Activated CD8-positive, alpha-beta memory T cell treated with anti-CD3 and anti-CD28 coated beads, Interleukin-2, amount 50 U/mL, for 4 hours (primary cell): ENCODE results near the gene SLC50A1.

Experiments
- DNase-seq: peaks from one replicate; pipeline ENCODE4 v3.0.0-alpha.2; 2020

The SLC50A1 gene, protein sequence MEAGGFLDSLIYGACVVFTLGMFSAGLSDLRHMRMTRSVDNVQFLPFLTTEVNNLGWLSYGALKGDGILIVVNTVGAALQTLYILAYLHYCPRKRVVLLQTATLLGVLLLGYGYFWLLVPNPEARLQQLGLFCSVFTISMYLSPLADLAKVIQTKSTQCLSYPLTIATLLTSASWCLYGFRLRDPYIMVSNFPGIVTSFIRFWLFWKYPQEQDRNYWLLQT

DNA sequence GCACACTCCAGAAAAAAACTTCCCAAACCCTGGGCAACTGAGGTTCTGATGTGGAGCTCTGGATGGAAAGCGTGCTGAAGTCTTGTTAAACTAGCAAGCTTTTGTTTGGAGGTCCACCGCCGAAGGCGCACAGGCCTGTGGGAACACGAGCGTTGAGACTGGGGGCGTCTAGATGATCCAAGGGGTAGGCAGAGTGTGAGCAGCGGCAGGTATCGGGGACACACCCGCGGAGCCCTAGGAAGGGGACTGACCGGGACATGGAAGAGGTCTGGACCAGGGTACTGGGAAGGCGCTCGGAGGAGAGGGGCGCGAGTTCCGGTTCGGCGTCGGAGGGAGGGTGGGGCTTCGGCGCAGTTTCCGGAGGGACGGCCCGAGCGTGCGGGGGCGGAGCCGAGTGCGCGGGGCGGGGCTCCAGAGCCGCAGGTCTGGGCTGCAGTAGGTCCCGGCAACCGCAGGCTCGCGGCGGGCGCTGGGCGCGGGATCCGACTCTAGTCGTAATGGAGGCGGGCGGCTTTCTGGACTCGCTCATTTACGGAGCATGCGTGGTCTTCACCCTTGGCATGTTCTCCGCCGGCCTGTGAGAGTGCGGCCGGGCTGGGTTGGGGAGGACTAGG lies at the start of gene SLC50A1:
Gene SLC50A1 (plus strand): TSS at position 438 of the 614 bp plus-strand sequence. CDS start 60 bp downstream, at position 498.
- DNase-seq: peak; percentile 91

- peak; percentile 80 for DNase-seq
Observed at GRCh38 chr1:155086128-155086741, 49.4 kb upstream of the SLC50A1 start.

DNA sequence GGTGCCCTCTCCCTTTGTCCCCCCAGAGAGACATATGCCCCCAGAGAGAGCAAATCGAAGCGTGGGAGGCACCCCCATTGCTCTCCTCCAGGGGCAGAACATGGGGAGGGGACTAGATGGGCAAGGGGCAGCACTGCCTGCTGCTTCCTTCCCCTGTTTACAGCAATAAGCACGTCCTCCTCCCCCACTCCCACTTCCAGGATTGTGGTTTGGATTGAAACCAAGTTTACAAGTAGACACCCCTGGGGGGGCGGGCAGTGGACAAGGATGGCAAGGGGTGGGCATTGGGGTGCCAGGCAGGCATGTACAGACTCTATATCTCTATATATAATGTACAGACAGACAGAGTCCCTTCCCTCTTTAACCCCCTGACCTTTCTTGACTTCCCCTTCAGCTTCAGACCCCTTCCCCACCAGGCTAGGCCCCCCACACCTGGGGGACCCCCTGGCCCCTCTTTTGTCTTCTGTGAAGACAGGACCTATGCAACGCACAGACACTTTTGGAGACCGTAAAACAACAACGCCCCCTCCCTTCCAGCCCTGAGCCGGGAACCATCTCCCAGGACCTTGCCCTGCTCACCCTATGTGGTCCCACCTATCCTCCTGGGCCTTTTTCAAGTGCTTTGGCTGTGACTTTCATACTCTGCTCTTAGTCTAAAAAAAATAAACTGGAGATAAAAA lies 48.7 kb upstream of the SLC50A1 start:
- no peak for DNase-seq

- peak; percentile 84 for DNase-seq
Observed at GRCh38 chr1:155091071-155092051, 44.3 kb upstream of the SLC50A1 start.

DNA sequence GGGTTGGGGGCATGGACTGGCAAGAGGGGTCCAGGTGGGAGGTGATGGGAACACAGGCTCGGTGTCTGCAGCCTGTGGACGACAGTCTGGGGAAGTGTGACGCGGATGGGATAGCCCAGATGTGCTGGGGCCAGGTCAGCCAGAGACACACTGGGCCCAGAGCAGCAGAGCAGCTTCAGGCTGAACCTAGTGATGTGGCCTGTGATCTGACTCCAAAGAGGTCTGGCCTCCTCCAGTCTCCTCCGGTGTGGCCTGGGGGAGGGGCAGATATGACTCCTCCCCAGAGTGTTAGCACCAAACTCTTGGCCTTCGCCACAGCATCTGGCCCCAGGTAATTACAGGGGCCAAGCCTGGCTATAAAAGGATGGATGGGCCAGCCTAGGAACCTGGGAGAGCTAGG lies 43.5 kb upstream of the SLC50A1 start:
- no peak for DNase-seq

DNA sequence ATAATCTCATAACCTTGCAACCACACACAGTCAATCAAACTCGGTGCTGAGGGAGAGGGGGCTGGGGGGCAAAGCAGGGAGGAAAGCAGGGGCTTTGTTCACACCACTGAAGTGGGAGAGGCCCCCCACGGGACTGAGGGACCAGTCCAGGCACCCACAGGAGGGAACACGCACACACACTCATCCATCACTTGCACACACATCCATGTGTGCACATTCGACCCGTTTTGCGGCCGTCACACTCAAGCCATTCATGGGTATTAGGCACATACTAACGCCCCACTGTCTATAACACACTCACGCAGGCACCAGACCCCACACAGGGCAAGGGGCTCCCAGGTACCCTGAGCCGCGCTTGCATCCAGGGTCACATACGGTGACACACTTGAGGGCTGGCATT lies 43.0 kb upstream of the SLC50A1 start:
- DNase-seq: no peak

DNA sequence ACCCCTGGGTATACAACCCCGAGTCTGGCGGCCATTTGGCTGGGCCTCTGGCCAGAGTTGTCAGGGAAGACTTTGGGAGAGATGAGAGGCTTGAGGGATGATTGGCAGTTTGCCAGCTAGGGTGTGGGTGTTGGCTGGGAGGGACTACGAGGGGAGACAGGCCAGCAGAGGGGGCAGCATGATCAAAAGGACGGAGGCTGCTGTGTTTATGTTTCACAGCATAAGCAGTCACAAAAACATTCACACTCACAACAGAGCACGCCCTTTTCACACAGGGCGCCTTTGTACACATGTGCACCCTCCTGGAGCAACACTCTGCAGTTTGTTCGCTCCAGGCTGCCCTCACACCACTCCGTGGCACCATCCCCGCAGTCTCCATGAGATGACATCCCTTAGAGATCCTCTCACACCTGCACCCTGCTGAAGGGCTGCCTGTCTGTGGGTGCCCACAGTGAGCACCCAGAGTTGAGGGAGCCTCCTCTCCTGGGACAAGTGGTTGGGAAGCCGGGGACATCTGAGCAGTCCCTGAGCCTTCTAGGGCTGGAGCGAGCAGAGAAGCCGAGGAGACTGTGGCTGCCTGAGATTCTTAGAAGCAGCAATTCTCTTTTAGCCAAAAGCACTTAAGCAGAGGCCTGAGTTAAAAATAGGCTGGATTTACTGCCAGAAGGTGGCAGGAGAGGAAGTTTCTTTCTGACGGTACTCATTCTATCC lies 41.6 kb upstream of the SLC50A1 start:
- DNase-seq: no peak

DNA sequence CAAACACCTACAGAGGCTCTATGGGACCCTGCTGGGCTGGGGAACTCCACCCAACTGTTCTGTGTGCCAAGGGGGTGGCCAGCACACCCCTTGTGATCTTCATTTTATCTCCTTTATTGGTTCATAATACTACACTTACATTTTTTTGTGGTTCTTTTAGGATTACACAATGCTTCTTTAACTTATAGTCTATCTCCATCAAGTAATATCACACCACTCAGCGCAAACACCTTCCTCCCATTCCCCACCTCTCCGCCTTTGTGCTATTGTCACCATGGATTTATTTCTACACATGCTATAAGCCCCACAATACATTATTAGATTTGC lies 41.1 kb upstream of the SLC50A1 start:
- DNase-seq: no peak

DNA sequence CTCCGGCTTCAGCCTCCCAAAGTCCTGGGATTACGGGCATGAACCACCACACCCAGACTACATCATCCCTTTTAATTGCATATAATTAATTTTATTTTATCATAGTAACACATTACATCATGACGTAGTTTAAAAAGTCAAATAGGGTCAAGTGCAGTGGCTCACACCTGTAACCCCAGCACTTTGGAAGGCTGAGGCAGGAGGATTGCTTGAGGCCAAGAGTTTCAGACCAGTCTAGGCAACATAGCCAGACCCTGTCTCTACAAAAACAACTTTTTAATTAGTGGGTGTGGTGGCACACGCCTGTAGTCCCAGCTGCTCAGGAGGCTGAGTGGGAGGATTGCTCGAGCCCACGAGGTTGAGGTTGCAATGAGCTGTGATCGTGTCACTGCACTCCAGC lies 36.3 kb upstream of the SLC50A1 start:
- DNase-seq: no peak

- no peak for DNase-seq
Observed at GRCh38 chr1:155103325-155103724, 32.3 kb upstream of the SLC50A1 start.

DNA sequence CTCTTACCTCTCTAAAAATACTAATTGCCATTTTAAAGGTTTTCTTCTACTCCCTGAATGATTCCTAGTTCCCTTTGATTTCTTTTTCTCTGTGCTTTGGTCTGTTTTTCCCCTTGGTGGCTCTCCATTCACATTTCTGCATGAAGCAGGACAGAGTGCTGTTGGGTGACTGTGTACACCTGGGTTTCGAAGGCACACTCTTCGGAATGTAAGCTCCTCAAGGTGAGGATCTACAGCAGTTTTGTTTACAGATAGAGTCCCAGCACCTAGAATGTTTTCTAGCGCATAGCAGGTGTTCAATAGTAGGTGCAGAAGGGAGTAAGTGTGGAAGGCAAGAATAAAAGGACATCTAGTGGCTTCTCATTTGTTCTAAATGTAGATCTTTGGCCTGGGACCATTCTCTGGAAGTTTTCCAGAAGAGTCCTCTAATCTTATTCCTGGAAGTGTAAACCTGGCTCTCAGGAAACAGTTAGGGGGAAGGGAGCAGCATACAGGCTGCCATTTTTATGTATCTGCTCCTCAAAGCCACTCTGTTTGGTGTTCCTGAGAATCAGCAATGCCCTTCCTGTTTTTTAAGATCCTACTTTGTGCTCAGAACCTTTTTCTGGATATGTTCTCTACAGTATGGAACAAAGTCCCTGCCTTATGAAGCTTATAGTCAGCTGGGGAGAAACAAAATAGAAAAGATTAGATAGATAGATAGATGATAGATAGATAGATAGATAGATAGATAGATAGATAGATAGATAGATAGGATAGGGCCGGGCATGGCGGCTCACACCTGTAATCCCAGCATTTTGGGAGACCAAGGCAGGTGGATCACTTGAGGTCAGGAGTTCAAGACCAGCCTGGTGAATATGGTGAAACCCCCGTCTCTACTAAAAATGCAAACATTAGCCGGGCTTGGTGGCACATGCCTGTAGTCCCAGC lies 30.8 kb upstream of the SLC50A1 start:
- DNase-seq: no peak

- no peak for DNase-seq
Observed at GRCh38 chr1:155105604-155106011, 30.0 kb upstream of the SLC50A1 start.

- no peak for DNase-seq
Observed at GRCh38 chr1:155106862-155107261, 28.8 kb upstream of the SLC50A1 start.

DNA sequence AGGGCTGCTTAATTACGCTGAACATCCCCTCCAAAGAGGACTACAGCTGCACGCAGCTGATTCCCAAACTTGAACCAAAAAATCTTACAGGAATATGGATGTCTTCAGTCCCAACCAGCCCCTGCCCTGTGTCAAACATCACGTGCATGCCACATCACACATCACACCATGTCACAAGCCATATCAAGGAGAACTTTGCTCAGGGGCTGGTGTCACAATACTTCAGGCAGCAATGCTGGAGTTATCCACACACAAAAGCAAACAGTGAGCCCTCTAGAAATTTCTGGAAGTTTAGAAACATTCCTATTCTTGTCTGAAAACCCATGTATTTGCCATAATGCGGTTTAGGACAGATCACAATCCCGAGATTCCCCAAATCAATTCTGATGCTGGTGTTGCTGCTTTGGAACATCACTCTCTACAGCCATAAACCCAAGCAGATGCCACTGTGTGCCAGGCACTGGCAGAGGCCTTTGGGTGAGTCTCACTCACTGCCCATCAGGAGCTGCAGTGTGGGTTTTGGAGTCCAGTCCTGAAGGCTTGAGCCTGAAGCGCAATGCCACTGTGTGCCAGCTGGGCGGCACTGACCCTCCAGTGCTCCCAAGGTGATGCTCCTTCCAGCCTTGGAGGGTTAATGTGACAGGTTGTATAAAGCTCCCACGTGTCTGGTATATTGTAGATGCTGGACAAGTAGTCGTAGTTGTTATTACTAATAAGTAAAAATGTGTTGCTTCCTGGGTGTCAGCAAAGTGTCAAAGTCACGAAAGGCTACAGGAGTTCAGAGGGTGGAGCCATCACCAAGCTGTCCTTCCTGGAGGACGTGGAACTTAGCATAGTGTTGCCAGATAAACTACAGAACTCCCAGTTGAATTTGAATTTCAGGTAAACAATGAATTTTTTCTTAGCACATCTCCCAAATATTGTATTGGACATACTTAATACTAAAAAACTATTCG lies 28.1 kb upstream of the SLC50A1 start:
- DNase-seq: no peak

DNA sequence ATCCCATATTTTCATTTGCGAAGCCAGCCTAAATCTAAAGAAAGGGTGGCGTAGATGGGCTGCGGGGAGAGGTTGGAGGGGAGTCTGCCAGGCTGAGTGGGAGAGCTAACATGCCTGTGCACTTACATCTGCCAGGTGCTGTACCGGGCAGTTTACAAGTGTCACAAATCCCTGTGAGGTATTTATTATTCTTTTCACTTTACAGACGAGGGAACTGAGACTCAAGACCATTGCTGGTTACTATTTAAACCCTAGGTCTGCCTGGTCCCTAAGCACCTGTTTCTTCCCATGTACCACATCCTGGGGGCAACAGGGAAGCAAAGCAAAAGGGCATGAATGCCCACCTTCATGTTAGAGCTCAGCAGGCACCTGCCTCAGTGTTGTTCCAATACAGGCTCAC lies 27.4 kb upstream of the SLC50A1 start:
- DNase-seq: no peak

DNA sequence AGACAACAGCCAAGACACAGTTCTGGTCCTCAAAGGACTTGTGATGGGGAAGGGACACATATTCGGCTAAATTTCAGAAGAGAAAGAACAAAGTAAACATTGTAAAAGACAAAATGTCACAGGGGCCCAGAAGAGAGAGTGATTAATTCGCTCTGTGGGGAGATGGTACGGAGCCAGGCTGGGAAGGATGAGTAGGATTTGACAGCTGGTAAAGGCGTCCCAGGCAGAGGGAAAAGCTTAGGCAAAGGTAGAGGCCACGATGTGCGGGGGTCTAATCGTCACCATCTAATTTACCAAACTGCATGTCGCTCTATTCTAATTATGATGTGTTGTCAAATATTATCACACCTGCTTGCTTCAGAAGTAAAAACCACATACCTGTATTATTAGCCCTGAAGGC lies 25.3 kb upstream of the SLC50A1 start:
- no peak for DNase-seq

DNA sequence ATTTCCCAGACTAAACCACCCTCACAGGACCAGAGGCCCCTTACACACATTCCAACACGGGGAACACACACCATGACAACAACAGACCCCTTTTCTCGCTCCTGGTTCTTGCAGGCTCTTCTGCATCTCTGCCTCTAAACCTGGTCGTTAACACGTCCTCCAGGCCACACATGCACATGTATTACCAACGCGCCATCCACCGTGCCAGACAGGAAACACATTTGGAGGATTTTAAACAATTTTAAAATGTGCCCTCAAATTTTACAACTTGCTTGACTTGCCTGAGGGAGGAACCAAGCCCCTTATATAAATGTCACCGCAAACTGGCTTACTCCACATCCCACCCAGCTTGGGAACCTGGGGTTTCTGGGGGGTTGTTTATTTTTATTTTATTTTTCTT lies 24.8 kb upstream of the SLC50A1 start:
- no peak for DNase-seq

DNA sequence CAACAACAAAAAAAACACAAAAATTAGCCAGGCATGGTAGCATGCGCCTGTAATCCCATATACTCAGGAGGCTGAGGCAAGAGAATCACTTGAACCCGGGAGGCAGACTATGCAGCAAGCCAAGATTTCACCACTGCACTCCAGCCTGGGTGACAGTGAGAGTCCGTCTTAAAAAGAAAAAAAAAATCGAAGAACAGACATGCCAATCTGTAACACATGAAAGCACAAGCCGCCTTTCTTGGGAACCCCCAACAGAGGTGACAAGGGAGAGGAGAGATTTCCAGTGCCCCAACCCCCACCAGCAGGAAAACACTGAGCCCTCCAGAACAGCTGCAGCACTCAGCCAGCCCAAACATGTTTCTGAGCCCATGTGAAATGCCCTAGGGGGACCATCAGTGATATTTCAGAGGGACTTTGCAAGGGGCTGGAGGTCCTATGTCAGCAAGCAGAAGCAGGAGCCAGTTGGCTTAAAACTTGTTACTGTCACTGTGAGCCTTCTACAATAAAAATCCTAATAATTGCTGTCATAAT lies 22.1 kb upstream of the SLC50A1 start:
- no peak for DNase-seq

DNA sequence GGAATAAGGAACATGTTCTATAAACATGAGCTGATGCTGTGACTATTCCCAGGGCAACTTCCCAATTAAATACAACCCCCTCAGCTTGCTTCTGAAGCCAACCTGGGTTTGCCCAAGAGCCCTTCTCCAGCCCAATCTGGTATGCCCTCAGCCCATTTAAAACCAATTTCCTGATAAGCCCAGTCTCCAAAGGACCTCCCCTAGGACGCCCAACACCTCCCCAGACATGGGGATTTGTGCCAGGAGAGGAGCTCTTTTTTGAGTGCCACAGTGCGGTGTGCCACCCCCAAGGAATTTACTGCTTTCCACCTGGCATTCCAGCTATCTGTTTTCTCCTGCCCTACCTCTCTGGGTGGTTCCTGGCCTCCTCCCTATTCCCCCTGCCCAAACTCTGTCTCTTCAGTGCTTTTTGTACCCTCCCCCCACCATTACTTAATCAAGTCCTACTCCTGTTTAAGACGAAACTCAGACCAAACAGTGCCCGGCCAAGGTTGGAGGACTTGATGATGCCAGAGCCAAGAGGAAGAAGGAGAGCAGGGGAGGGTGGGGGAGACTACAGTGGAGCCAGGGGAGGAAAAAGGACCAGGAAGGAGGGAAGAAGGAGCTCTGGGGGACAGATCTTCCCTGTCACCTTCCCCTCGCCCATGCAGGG lies 19.4 kb upstream of the SLC50A1 start:
- no peak for DNase-seq
